Inflammatory macrophage treated with lipopolysaccharide for 1 hour (primary cell): ENCODE data around the gene KRT7.
A peak's percentile ranks its signal among the peaks of the same experiment; 100 is the strongest.

Experiments used
- DNase-seq, 2 donors: peaks; one replicate each; pipeline ENCODE4 v3.0.0-alpha.2; 2020 to 2022

Gene KRT7

GRCh38 chr12:52232674-52233461, at the start of gene KRT7:
KRT7 (plus strand) TSS chr12:52233243; CDS start chr12:52233297, 54 bp downstream.
- DNase-seq: no peak

GRCh38 chr12:52183544-52183910, 49.5 kb upstream of the KRT7 start:
- no peak for DNase-seq

DNA sequence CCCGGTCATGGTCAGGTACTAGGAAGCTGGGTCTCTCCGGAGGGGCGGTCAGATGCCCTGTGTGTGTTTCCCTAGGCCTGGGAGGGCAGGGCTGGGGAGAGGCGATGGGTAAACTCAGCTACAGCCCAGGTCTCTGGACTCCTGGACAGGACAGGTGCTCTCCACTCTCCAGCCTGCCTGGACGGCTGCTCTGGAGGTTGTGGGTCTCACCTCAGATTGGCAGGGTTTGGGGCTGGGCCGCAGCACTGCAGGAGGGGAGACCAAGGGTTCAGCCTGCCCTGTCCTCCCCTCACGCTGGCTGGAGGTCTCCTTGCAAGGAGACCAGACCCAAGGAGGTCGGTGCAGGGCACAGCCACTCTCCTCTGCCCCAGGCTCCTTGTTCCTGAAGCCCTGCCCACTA, 49.1 kb upstream of the KRT7 start:
- DNase-seq: no peak

DNA sequence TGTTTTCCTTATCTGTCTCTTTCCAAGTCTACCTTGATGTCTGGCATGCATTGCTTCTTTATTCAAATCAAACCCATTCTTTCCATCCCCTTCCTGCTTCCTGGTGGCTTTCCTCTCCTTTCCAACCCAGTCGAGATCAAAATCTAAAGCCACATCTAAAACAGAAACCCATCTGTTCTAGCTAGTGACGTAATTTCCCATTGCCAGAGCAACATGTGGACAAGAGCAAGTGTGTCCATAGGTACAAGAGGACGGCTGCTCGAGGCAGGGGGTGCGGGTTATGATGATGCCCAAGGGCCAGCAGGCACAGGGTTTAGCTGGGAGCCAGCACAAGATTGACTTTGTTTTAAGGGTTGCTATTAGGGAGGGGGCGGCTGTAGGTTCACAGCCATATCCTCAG, 48.2 kb upstream of the KRT7 start:
- DNase-seq: no peak

GRCh38 chr12:52185400-52185967, 47.6 kb upstream of the KRT7 start:
- DNase-seq: no peak

DNA sequence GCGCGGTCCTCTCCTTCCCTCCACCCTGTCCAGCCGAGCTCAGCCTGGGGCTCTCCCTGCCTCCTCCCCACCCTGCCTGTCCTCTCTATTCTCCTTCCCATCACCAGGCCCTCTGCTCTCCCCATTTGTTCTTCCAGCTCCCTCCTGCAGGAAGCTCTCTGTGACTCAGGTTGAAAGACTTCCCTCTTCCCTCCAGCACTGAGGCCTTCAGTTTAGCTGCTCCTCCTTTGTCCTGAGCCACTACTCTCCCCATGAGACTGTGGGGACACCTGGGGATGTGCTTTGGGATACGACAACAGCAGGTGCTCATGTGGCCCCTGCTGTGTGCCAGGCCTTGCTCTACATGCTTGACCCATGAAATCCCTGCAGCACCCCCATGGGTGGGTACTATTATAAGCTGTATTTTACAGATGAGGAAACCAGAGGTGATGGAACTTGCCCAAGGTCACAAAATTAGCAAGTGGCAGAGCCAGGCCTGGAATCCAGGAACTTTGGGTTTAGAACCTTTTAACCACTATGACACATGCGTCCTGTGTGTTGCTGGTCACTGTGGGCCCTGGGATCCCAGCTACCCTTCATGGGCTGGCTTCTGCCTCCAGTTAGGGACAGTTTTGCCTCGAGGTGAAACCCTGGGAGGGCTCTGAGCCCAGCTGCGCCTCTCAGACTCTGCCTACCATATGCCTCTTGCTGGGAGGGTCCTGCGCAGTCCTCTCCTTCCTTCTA, 46.8 kb upstream of the KRT7 start:
- DNase-seq: no peak

DNA sequence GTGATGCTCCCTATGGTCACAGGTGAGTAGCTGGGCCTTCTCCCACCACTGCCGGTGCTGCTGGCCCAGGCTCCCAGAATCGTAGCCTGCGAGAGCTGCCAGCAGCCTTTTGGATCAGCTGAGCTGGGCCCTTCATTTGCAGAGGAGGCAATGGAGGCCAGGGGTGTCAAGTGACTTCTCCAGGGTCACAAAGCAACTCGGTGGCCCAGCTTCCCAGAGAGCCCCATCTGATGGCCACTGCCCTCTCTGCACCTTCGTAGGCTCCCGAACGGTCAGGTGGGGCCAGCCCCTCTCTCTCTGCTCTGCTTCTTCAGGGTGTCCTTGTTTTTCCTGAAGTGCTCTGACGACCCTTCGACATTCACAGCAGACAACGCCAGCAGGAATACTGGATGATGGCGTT, 45.8 kb upstream of the KRT7 start:
- DNase-seq: no peak

GRCh38 chr12:52187640-52188039, 45.4 kb upstream of the KRT7 start:
- DNase-seq: no peak

DNA sequence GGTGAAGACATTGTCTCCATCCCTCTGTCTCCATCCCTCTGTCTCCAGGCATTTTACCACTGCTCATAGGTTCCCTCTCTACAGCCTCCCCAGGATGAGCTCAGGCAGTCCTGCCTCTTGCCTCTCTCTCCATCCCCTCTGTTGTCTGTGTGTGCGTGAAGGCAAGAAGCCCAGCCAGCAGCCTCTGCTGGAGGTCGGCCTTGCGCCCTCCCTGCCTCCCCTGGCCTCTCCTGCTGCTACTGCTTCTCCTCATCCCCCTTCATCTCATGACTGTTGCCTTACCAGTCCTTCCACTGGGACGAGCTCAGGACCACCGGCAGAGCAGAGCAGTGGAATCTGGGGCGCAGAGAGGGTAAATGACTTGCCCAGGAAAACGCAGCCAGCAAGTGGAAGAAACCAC, 44.4 kb upstream of the KRT7 start:
- DNase-seq: no peak

GRCh38 chr12:52189376-52190174, 43.5 kb upstream of the KRT7 start:
- DNase-seq: no peak

DNA sequence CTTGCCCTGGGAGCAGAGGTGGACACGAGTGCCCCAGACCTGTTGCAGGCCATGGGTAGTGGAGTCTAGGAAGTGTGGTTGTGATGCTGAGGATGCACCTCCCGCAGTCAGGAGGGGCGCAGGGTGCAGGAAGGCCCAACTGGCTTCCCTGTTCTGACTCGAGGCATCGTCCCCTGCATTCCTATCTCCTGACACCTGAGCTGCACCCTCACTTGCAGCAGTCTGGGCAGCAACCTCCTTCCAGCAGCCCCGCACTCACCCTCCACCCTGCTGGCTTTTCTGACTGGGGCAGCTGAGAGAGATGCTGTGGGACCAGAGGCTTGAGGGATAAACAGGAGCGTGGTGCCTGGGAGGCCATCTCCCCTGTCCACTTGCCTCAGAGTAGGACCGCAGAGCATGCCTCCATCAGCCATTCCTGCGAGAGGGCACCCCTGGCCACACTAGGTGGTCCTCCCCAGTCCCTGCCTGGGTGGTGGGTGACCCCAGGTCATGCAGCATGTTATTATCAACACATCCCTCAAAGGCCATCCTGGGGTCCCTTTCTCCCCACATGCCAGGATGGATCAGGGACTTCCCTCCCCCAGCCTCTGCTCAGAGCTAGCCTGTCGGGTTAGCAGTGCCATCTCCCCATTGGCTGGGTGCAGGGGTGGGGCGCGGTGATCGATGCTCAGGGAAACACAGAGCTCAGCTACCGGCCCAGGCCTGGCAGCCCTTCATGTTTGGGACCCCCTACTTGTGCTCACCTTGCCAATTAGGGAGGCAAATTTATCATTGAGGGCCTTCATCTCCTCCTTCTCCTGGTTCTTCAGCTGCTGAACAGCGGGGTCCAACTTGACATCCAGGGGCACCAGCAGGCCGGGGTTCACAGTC, 41.9 kb upstream of the KRT7 start:
- no peak for DNase-seq

DNA sequence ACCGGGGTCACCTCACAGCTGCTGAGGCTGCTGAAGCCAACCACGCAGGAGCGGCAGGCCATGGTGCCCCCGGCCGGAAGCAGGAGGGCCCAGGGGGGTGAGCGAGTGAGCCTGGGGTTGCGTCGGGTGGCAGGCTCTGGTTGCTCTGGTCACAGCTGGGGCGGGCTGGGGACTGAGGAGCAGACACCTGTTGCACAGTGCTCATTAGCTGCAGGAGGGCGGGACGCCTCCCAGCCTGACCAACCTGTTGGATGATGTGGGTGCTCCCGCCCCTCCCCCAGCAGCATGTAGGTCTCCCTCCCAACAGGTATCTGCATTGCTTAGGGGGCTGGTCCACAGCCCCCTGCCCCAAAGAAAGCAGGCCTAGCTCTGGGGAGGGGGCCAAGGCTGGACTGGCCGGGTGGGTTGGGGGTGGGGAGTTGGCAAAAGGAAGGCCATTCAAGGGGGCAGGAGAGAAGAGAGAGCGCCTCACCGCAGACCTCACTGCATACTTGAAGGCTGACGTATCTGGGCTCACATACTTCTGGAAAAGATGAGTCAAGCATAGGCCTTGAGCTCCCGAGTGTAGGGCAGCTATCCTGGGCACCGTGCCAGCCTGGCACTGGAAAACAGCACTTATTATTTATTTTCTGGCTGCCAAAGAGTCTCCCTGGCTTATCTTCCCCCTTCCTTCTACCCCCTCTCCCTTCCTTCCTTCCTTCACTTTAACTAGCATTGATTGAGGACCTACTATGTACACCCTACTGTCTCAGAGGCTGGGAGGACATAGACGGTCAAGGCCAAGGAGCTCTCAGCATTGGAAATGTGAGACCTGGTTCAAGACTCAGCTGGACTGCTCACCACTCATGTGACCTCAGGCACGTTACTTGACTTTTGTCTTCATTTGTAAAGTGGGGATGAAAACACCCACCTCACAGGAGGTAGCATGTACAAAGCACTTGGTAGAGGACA, 40.9 kb upstream of the KRT7 start, which contains the start of gene KRT80:
Gene KRT80, minus strand, starts transcription at position 174 of the 951 bp plus-strand sequence. Its CDS starts 112 bp downstream, at position 62.
- peak; percentile 46 to 56 for DNase-seq

DNA sequence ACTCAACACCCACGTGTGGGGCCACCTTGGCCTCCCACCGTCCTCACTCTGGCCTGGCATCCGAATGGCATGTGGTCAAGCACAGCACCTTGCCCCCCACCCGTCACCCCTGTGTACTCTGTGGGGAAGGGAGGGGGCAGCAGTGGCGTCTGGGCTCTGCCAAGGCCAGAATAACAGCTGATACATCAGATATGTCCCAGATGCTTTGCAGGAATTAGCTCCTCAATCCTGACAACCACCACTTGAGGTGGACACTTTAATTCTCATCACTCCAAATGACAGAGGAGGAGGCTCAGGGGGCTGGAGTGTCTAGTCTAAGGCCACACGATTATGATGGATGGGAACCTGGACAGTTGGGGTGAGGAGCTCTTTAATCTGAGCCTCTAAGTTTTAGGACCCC, 39.5 kb upstream of the KRT7 start:
- no peak for DNase-seq

GRCh38 chr12:52193991-52194390, 39.1 kb upstream of the KRT7 start:
- no peak for DNase-seq

GRCh38 chr12:52195065-52195730, 37.8 kb upstream of the KRT7 start:
- DNase-seq: no peak

- DNase-seq: peak; percentile 49 to 66
These were observed 35.4 kb upstream of the KRT7 start for GRCh38 chr12:52197371-52198231.

DNA sequence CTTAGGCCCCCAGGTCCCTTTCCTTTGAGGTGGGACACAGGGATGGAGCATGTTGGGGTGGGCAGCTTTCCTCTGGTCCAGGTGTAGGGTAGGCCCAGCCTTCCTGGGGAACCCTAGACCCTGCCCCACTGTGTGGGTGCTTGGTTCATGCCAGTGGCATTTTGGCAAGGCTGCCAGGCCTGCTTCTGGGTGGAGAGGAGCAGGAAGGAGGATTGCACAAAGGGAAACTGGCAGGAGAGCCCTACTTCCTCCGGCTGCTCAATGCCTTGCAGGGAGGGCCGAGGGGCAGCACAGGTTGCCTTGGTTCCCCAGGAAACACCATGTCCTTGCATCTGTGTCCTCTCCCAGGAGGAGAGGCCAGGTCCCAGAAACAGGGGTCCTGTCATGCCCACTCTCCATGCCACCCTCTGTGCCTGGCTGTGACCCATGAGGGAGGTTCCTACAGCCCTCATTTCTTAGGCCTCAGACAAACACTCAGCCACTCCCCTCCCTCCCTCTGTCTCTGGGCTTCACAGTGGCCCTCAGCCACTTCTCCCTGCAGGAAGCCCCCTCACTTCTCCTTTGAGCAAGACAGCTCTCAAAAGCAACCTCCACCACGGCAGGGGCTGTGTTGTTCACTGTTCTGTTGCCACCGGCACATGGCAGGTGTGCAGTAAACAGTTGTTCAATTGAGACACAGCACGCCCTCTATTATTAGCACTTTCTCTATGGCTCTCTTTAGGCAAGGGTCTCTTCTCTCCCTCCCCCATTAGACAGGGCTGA, 34.4 kb upstream of the KRT7 start:
- peak; percentile 45 to 48 for DNase-seq

- no peak for DNase-seq
These were observed 33.6 kb upstream of the KRT7 start for GRCh38 chr12:52199294-52199919.
